Prostate gland (tissue), 2 donors: ENCODE results near the gene PCP2. TPM values are rescaled to one million over a fixed set of nuclear protein-coding genes. Genes with fewer than 3 reads are reported as not detected.

ENCODE experiments used
- DNase-seq: peaks from one replicate; pipeline ENCODE4 v3.0.0-alpha.2; 2019; ENCODE audit warnings: low spot score
- H3K27ac ChIP-seq, 2 donors: fragments of 200-600 bp; sonication (generic); 2 replicates each; pipeline ENCODE4 v1.5.1; 2017 to 2019
- H3K27me3 ChIP-seq: fragments of 200-600 bp; sonication (generic); replicated peaks from 2 replicates; pipeline ENCODE4 v1.5.1; 2019; ENCODE audit not compliant: insufficient read depth
- H3K36me3 ChIP-seq, 2 donors: fragments of 200-600 bp; sonication (generic); 1 replicate in 1 of 2; 2 replicates in 1 of 2; pipeline versions ENCODE4 v1.5.1 to v1.8.1; 2017 to 2019
- H3K4me1 ChIP-seq: fragments of 200-600 bp; sonication (generic); replicated peaks from 2 replicates; pipeline ENCODE4 v1.5.1; 2019
- H3K4me3 ChIP-seq, 2 donors: fragments of 200-600 bp; sonication (generic); 2 replicates each; pipeline ENCODE4 v1.5.1; 2017 to 2019
- H3K9me3 ChIP-seq: fragments of 200-600 bp; sonication (generic); 2 replicates; pipeline ENCODE4 v1.5.1; 2017
- CTCF ChIP-seq, 4 experiments: fragments of 200-600 bp in 2 of 4; fragments of 450-650 bp in 2 of 4; sonication (generic) in 2 of 4; IDR thresholded peaks; 1 replicate in 3 of 4; 2 replicates in 1 of 4; pipeline ENCODE4 v1.5.1; 2016 to 2019; ENCODE audit warnings: antibody characterized with exemption in 4 of 4, mild to moderate bottlenecking in 2 of 4, moderate library complexity in 2 of 4
- POLR2A ChIP-seq: fragments of 450-650 bp; IDR thresholded peaks from one replicate; pipeline ENCODE4 v1.6.1; 2016; ENCODE audit warnings: antibody characterized with exemption, mild to moderate bottlenecking
- POLR2AphosphoS5 ChIP-seq: sonication (generic); formaldehyde crosslinking; IDR thresholded peaks from one replicate; pipeline ENCODE4 v1.6.1; 2017; ENCODE audit warnings: antibody characterized with exemption
- WGBS: methylation state at CpG from one replicate; pipeline ENCODE4 v1.1.5; 2018; 5-methylcytosine and 5-hydroxymethylcytosine counted together
- intact Hi-C: fragments of 100-400 bp; cut with DNase I; formaldehyde crosslinking; loops from one replicate; pipeline ENCODE4 v1.14.2; 2022
- total RNA-seq, 2 donors: library from RNA; depleted of rRNA; stranded (reverse); fragments of >200 nt; gene quantifications; one replicate each; pipeline ENCODE4 v1.1.0, GENCODE V29; 2016

Gene PCP2
- total RNA-seq, 2 donors from 2014 or later, result 1.8 to 10.2 TPM

GRCh38 chr19:7676376-7676775 is 42.9 kb upstream of the PCP2 start:
- no peaks in the 10 kb centered on the region for H3K27me3 ChIP-seq
- intact Hi-C loops, result loop anchor here (5.0 kb wide), 1 partner anchor 319 kb away; no protein-coding TSS in a partner anchor
- no peaks in the 10 kb centered on the region for H3K4me1 ChIP-seq
- no peaks in the 10 kb centered on the region for H3K9me3 ChIP-seq
- DNase-seq, result no peak
- TF ChIP-seq CTCF (IDR thresholded peaks at IDR 0.05) (no peak), POLR2A (no peak), POLR2AphosphoS5 (no peak)
- 33% methylated on average over 7 of the region's 7 CpGs for WGBS
- H3K36me3 ChIP-seq, result no peaks in the 10 kb centered on the region
- H3K27ac ChIP-seq, result no peak overlapping the region
- H3K4me3 ChIP-seq, result no peak overlapping the region

GRCh38 chr19:7674010-7675005 is 40.8 kb upstream of the PCP2 start:
- DNase-seq, result no peak
- H3K27me3 ChIP-seq, result peaks cover 2% of the 10 kb centered on the region

GRCh38 chr19:7672522-7672921 is 39.0 kb upstream of the PCP2 start:
- no peaks in the 10 kb centered on the region for H3K9me3 ChIP-seq
- no peak for DNase-seq
- H3K27ac ChIP-seq, result no peak overlapping the region
- peaks cover 2% of the 10 kb centered on the region for H3K27me3 ChIP-seq
- H3K4me1 ChIP-seq, result no peaks in the 10 kb centered on the region
- no peak for TF ChIP-seq CTCF (IDR thresholded peaks at IDR 0.05)
- TF ChIP-seq POLR2AphosphoS5, result no peak
- no peak for TF ChIP-seq POLR2A
- intact Hi-C loops, result no loop called here
- WGBS, result 41% methylated on average over 9 of the region's 9 CpGs
- no peak overlapping the region for H3K4me3 ChIP-seq
- no peaks in the 10 kb centered on the region for H3K36me3 ChIP-seq

More at GRCh38 chr19:7674010-7675005, 40.8 kb upstream of the PCP2 start:
- TF ChIP-seq POLR2AphosphoS5 (no peak), POLR2A (no peak), CTCF (IDR thresholded peaks at IDR 0.05) (no peak)
- H3K36me3 ChIP-seq, result no peaks in the 10 kb centered on the region
- no peaks in the 10 kb centered on the region for H3K9me3 ChIP-seq
- intact Hi-C loops, result loop anchor here (5.0 kb wide), 1 partner anchor 317 kb away; no protein-coding TSS in a partner anchor
- 53% methylated on average over 21 of the region's 21 CpGs for WGBS
- H3K4me3 ChIP-seq, result no peak overlapping the region
- H3K27ac ChIP-seq, result no peak overlapping the region
- no peaks in the 10 kb centered on the region for H3K4me1 ChIP-seq

- intact Hi-C loops, result no loop called here
- no peak overlapping the region for H3K4me3 ChIP-seq
- no peaks in the 10 kb centered on the region for H3K4me1 ChIP-seq
- no peak overlapping the region for H3K27ac ChIP-seq
- H3K9me3 ChIP-seq, result no peaks in the 10 kb centered on the region
- WGBS, result 20% methylated on average over 9 of the region's 9 CpGs
- H3K27me3 ChIP-seq, result peaks cover 2% of the 10 kb centered on the region
- DNase-seq, result no peak
- no peaks in the 10 kb centered on the region for H3K36me3 ChIP-seq
- TF ChIP-seq CTCF (IDR thresholded peaks at IDR 0.05) (no peak), POLR2A (no peak), POLR2AphosphoS5 (no peak)
Observed at GRCh38 chr19:7670790-7671189, 37.3 kb upstream of the PCP2 start.
